Right lobe of liver (tissue), 4 donors: ENCODE measurements around the gene ZNF697.

Experiments
- POLR2A ChIP-seq: fragments of 450-650 bp; IDR thresholded peaks from one replicate; pipeline ENCODE4 v1.6.1; 2017; ENCODE audit warnings: antibody characterized with exemption, mild to moderate bottlenecking
- TF ChIP-seq, protein P1 (sequence below), 4 donors: fragments of 200-600 bp in 3 of 4; fragments of 450-650 bp in 1 of 4; IDR thresholded peaks; one replicate each; pipeline versions ENCODE4 v1.5.1 to v1.8.0; 2016 to 2022; ENCODE audit warnings: antibody characterized with exemption in 4 of 4, mild to moderate bottlenecking in 2 of 4
- donor health status: DM: no; HTN: no; CAD: no.
- donor health status: DM: no; HTN: no; CAD: no.
- donor health status: DM: no; HTN: yes; CAD: no.

DNA sequence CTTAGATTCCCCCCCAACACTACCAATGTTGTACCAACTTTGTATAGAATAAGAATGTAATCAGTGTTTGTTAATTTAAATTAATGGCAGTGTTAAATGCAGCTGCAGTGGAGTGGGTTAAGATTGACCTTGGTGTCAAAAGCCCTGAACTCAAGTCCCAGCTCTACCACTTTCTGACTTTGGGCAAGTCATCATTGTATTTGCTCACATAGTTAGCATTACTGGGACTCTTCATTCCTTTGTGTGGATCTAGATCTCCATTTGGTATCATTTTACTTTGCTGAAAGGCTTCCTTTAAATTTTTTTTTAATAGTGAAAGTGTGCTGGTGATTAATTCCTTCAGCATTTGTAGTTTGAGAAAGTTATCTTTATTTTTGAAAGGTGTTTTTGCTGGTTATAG is 41.4 kb upstream of the ZNF697 start:
- TF ChIP-seq, protein P1, sequence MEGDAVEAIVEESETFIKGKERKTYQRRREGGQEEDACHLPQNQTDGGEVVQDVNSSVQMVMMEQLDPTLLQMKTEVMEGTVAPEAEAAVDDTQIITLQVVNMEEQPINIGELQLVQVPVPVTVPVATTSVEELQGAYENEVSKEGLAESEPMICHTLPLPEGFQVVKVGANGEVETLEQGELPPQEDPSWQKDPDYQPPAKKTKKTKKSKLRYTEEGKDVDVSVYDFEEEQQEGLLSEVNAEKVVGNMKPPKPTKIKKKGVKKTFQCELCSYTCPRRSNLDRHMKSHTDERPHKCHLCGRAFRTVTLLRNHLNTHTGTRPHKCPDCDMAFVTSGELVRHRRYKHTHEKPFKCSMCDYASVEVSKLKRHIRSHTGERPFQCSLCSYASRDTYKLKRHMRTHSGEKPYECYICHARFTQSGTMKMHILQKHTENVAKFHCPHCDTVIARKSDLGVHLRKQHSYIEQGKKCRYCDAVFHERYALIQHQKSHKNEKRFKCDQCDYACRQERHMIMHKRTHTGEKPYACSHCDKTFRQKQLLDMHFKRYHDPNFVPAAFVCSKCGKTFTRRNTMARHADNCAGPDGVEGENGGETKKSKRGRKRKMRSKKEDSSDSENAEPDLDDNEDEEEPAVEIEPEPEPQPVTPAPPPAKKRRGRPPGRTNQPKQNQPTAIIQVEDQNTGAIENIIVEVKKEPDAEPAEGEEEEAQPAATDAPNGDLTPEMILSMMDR (IDR thresholded peaks at IDR 0.05), result no peak
- no peak for TF ChIP-seq POLR2A
